H1 (cell line): ENCODE measurements around the gene PREB. TPM values are rescaled to one million over a fixed set of nuclear protein-coding genes. Genes with fewer than 3 reads are reported as not detected.

Experiments
- CTCF ChIA-PET: fragments of 300-600 bp; sonication (Branson Sonifier 250); formaldehyde crosslinking; loops from one replicate; lab custom pipeline; 2021; ENCODE audit not compliant: partially characterized antibody; lab: Charles Lee
- POLR2A ChIA-PET: fragments of 300-600 bp; sonication (Branson Sonifier 250); formaldehyde crosslinking; loops from one replicate; lab custom pipeline; 2021; ENCODE audit warnings: inconsistent platforms; ENCODE audit not compliant: partially characterized antibody; lab: Charles Lee
- DNase-seq, 2 experiments: peaks; one replicate each; pipeline versions ENCODE4 v3.0.0 to v3.0.0-alpha.2; 2010 to 2022; ENCODE audit warnings: low spot score in 2 of 2, low read depth in 1 of 2, mixed read lengths in 1 of 2
- FAIRE-seq: peaks from 2 replicates; lab custom pipeline; 2011; peaks lifted over from hg19 to GRCh38; lab: Jason Lieb, UNC
- H2AFZ ChIP-seq: 2 replicates; pipeline ENCODE4 v1.8.1; 2012; ENCODE audit warnings: low read length, inconsistent platforms
- H2AK5ac ChIP-seq: 2 replicates; pipeline ENCODE4 v1.6.1; 2013; ENCODE audit warnings: low read depth, low read length
- H2BK120ac ChIP-seq: replicated peaks from 2 replicates; pipeline ENCODE3; 2013; ENCODE audit warnings: low read depth, low read length, inconsistent platforms
- H2BK12ac ChIP-seq: 2 replicates; pipeline ENCODE4 v1.6.1; 2013; ENCODE audit warnings: low read depth, low read length
- H2BK15ac ChIP-seq: 2 replicates; pipeline ENCODE4 v1.6.1; 2013; ENCODE audit warnings: low read length
- H2BK20ac ChIP-seq: 2 replicates; pipeline ENCODE4 v1.6.1; 2013; ENCODE audit warnings: low read length
- H2BK5ac ChIP-seq: 2 replicates; pipeline ENCODE4 v1.6.1; 2013; ENCODE audit warnings: low read depth, low read length
- H3K14ac ChIP-seq: 2 replicates; pipeline ENCODE4 v1.6.1; 2013; ENCODE audit warnings: inconsistent platforms; ENCODE audit not compliant: insufficient read length
- H3K18ac ChIP-seq: 2 replicates; pipeline ENCODE4 v1.6.1; 2013; ENCODE audit warnings: low read length; ENCODE audit errors: extremely low read depth
- H3K23ac ChIP-seq: 2 replicates; pipeline ENCODE4 v1.6.1; 2013; ENCODE audit warnings: inconsistent platforms; ENCODE audit not compliant: insufficient read length
- H3K23me2 ChIP-seq: 2 replicates; pipeline ENCODE4 v1.6.1; 2013; ENCODE audit warnings: low read depth, low read length
- H3K27ac ChIP-seq: 2 replicates; pipeline ENCODE4 v1.6.1; 2011; ENCODE audit warnings: low read depth, low read length, inconsistent platforms
- H3K27me3 ChIP-seq, 4 experiments: replicated peaks in 1 of 4; 1 replicate in 1 of 4; 2 replicates in 3 of 4; pipeline versions ENCODE4 v1.6.1 to v1.8.1; 2011 to 2013; ENCODE audit warnings: low read length in 3 of 4, mild to moderate bottlenecking in 3 of 4, inconsistent platforms in 2 of 4, mixed read lengths in 2 of 4, moderate library complexity in 1 of 4; ENCODE audit not compliant: control insufficient read depth in 3 of 4, insufficient read depth in 3 of 4; ENCODE audit errors: extremely low read depth in 1 of 4
- H3K36me3 ChIP-seq, 4 experiments: 2 replicates each; pipeline versions ENCODE4 v1.6.1 to v1.8.1; 2011 to 2013; ENCODE audit warnings: mild to moderate bottlenecking in 4 of 4, low read length in 3 of 4, moderate library complexity in 2 of 4, control low read depth in 1 of 4, inconsistent platforms in 1 of 4; ENCODE audit not compliant: insufficient read depth in 4 of 4, control insufficient read depth in 2 of 4
- H3K4ac ChIP-seq: replicated peaks from 2 replicates; pipeline ENCODE3; 2013; ENCODE audit warnings: low read length, low read depth, mixed read lengths, inconsistent platforms; ENCODE audit not compliant: insufficient read length
- H3K4me1 ChIP-seq, 4 experiments: replicated peaks in 1 of 4; 1 replicate in 1 of 4; 2 replicates in 3 of 4; pipeline versions ENCODE4 v1.6.1 to v1.8.1; 2011 to 2013; ENCODE audit warnings: low read length in 3 of 4, inconsistent platforms in 2 of 4, mixed read lengths in 1 of 4; ENCODE audit not compliant: insufficient read depth in 4 of 4, control insufficient read depth in 3 of 4
- H3K4me2 ChIP-seq, 2 experiments: 2 replicates each; pipeline versions ENCODE4 v1.6.1 to v1.8.1; 2011 to 2013; ENCODE audit warnings: low read depth in 2 of 2, low read length in 2 of 2, control low read depth in 1 of 2, inconsistent platforms in 1 of 2, mild to moderate bottlenecking in 1 of 2; ENCODE audit not compliant: insufficient read depth in 1 of 2
- H3K4me3 ChIP-seq, 4 experiments: fragments of 200-600, 300-600 bp in 1 of 4; sonication (generic), shearing (Covaris generic), sonication (Bioruptor Twin) in 1 of 4; 2 replicates each; pipeline versions ENCODE4 v1.5.1 to v1.8.1; 2011 to 2016; ENCODE audit warnings: low read length in 4 of 4, low read depth in 3 of 4, control low read depth in 2 of 4, inconsistent platforms in 2 of 4, mild to moderate bottlenecking in 2 of 4, mixed read lengths in 1 of 4, moderate library complexity in 1 of 4; ENCODE audit not compliant: insufficient read depth in 2 of 4; ENCODE audit errors: extremely low read depth in 1 of 4
- H3K56ac ChIP-seq: replicated peaks from 2 replicates; pipeline ENCODE3; 2013; ENCODE audit warnings: low read depth, mild to moderate bottlenecking, mixed read lengths, low read length, inconsistent platforms; ENCODE audit not compliant: insufficient read length
- H3K79me1 ChIP-seq: 2 replicates; pipeline ENCODE4 v1.6.1; 2013; ENCODE audit warnings: low read depth, low read length, control low read depth
- H3K79me2 ChIP-seq, 2 experiments: 2 replicates each; pipeline versions ENCODE4 v1.6.1 to v1.8.1; 2012 to 2013; ENCODE audit warnings: low read length in 2 of 2, mild to moderate bottlenecking in 2 of 2, inconsistent platforms in 1 of 2; ENCODE audit not compliant: insufficient read depth in 2 of 2, control insufficient read depth in 1 of 2
- H3K9ac ChIP-seq, 4 experiments: replicated peaks in 1 of 4; 1 replicate in 1 of 4; 2 replicates in 3 of 4; pipeline versions ENCODE4 v1.6.1 to v1.8.1; 2011 to 2013; ENCODE audit warnings: low read depth in 3 of 4, low read length in 3 of 4, control low read depth in 2 of 4, mild to moderate bottlenecking in 2 of 4, moderate library complexity in 2 of 4, inconsistent platforms in 1 of 4; ENCODE audit errors: extremely low read depth in 1 of 4
- H3K9me3 ChIP-seq, 2 experiments: 2 replicates each; pipeline versions ENCODE4 v1.6.1 to v1.8.1; 2012 to 2013; ENCODE audit warnings: mild to moderate bottlenecking in 2 of 2, moderate library complexity in 2 of 2, control low read depth in 1 of 2, inconsistent platforms in 1 of 2, low read depth in 1 of 2, low read length in 1 of 2, mixed read lengths in 1 of 2; ENCODE audit not compliant: insufficient read depth in 2 of 2
- H4K20me1 ChIP-seq, 2 experiments: replicated peaks in 1 of 2; 2 replicates each; pipeline versions ENCODE3 to v1.8.1; 2011 to 2013; ENCODE audit warnings: inconsistent platforms in 2 of 2, low read length in 2 of 2, mild to moderate bottlenecking in 1 of 2; ENCODE audit not compliant: insufficient read depth in 2 of 2, control insufficient read depth in 1 of 2
- H4K5ac ChIP-seq: 2 replicates; pipeline ENCODE4 v1.6.1; 2013; ENCODE audit warnings: low read length, low read depth, mixed read lengths, inconsistent platforms; ENCODE audit not compliant: insufficient read length
- H4K8ac ChIP-seq: 2 replicates; pipeline ENCODE4 v1.8.0; 2013; ENCODE audit warnings: mild to moderate bottlenecking, moderate library complexity, low read length, inconsistent platforms; ENCODE audit not compliant: insufficient read depth; ENCODE audit errors: extremely low read depth
- H4K91ac ChIP-seq: replicated peaks from 2 replicates; pipeline ENCODE3; 2013; ENCODE audit warnings: low read length, mixed read lengths, inconsistent platforms; ENCODE audit not compliant: insufficient read length
- BACH1 ChIP-seq: IDR thresholded peaks from 2 replicates; pipeline ENCODE4 v1.6.1; 2012; ENCODE audit warnings: low read length, improper control_type of control experiment
- CEBPB ChIP-seq: IDR thresholded peaks from 2 replicates; pipeline ENCODE4 v1.6.1; 2012; ENCODE audit warnings: low read depth, low read length
- CTBP2 ChIP-seq: IDR thresholded peaks from 2 replicates; pipeline ENCODE4 v1.7.0; 2011; ENCODE audit warnings: borderline replicate concordance, mild to moderate bottlenecking, moderate library complexity, mixed read lengths, low read length; ENCODE audit not compliant: insufficient read depth, insufficient read length
- EZH2 ChIP-seq: fragments of 200-600 bp; sonication (generic); IDR thresholded peaks from 2 replicates; pipeline ENCODE4 v1.7.1; 2012; ENCODE audit warnings: low read depth, mild to moderate bottlenecking, moderate library complexity, low read length, inconsistent platforms; ENCODE audit not compliant: severe bottlenecking
- HDAC2 ChIP-seq, 2 experiments: fragments of 300-600 bp in 1 of 2; sonication (generic) in 1 of 2; IDR thresholded peaks; 2 replicates each; pipeline ENCODE4 v1.6.1; 2011 to 2012; ENCODE audit warnings: low read depth in 2 of 2, low read length in 2 of 2, mild to moderate bottlenecking in 2 of 2, moderate library complexity in 2 of 2, borderline replicate concordance in 1 of 2, inconsistent platforms in 1 of 2
- MAFK ChIP-seq: IDR thresholded peaks from 2 replicates; pipeline ENCODE4 v1.6.1; 2012; ENCODE audit warnings: low read depth, mild to moderate bottlenecking, improper control_type of control experiment, low read length
- WGBS, 2 experiments: shearing (Covaris generic) in 1 of 2; methylation state at CpG; one replicate each; pipeline versions ENCODE4 v1.1.6 to v1.1.7; 2013 to 2015; ENCODE audit warnings: low lambda C conversion rate in 2 of 2, mixed read lengths in 2 of 2, inconsistent platforms in 1 of 2, low coverage in 1 of 2, missing lambda C conversion rate in 1 of 2; ENCODE audit not compliant: insufficient replicate concordance in 2 of 2, insufficient coverage in 1 of 2, insufficient read length in 1 of 2; ENCODE audit errors: extremely low coverage in 1 of 2, missing lambda C conversion rate in 1 of 2; 5-methylcytosine and 5-hydroxymethylcytosine counted together
- polyA plus RNA-seq, 7 experiments: library from polyadenylated mRNA; depleted of rRNA in 3 of 7; stranded (reverse) in 5 of 7; unstranded in 2 of 7; fragments of >200 nt in 5 of 7; fragments of 200-250 nt in 2 of 7; gene quantifications; 1 replicate in 5 of 7; 2 replicates in 1 of 7; 4 replicates in 1 of 7; pipeline versions ENCODE4 v1.2.1 to v1.2.3, GENCODE V29; 2011 to 2013; ENCODE audit warnings: missing spikeins in 2 of 7, mixed read lengths in 2 of 7
- total RNA-seq: library from RNA; stranded (reverse); fragmentation: NEBNext Ultra II Directional; extraction: Animal tissue kit (Norgen Biotek cat#: 25700); gene quantifications from 2 replicates; pipeline ENCODE4 v1.2.1, GENCODE V29; 2021

PREB gene
- total and polyA plus RNA-seq, 2 of the 8 experiments (the other 6 are each of a cell fraction or from before 2014, with no cell fraction given): 54.1 to 72.2 TPM

- DNase-seq (no peak), FAIRE-seq (no peak)
- no peaks in the 10 kb centered on the region for H3K9me3 ChIP-seq
- no peak overlapping the region for H3K4me3 ChIP-seq
- no peak overlapping the region for H3K14ac ChIP-seq
- H3K9ac ChIP-seq: no peak overlapping the region
- no peak overlapping the region for H4K91ac ChIP-seq
- no peaks in the 10 kb centered on the region for H4K20me1 ChIP-seq
- H3K4me2 ChIP-seq: no peak overlapping the region
- H3K36me3 ChIP-seq: no peaks in the 10 kb centered on the region
- ChIA-PET CTCF (interaction anchor here (1.0 kb wide), 1 partner anchor 28 kb away, joined by 3 read pairs; the partner anchor contains the start of gene PREB), POLR2A (interaction anchor here (2.0 kb wide), 1 partner anchor 8 kb away, joined by 6 read pairs; no protein-coding TSS in a partner anchor)
- H3K27me3 ChIP-seq: no peaks in the 10 kb centered on the region
- H3K79me2 ChIP-seq: no peaks in the 10 kb centered on the region
- no peak overlapping the region; the same call in 1 of the 2 replicates for H3K18ac ChIP-seq
- no peak overlapping the region for H4K5ac ChIP-seq
- H3K27ac ChIP-seq: no peak overlapping the region
- H3K79me1 ChIP-seq: no peaks in the 10 kb centered on the region
- no peak overlapping the region for H2BK20ac ChIP-seq
- peak; percentile 69; the same call in 1 of the 2 replicates for TF ChIP-seq BACH1
- no peak for TF ChIP-seq CEBPB
- TF ChIP-seq HDAC2 (IDR thresholded peaks at IDR 0.05; ENCODE audit: borderline replicate concordance in 1 of 2, low read depth in 2 of 2, low read length in 2 of 2): no peak
- 0 out of 2 replicates have a peak, but pooled peaks have one; percentile 6 for TF ChIP-seq MAFK
- TF ChIP-seq EZH2: no peak
- TF ChIP-seq CTBP2: no peak
- H4K8ac ChIP-seq: no peak overlapping the region
- H3K4me1 ChIP-seq: no peaks in the 10 kb centered on the region; a peak in 4 of 7 replicates
- H3K23me2 ChIP-seq: no peaks in the 10 kb centered on the region
- H2BK120ac ChIP-seq: peak overlapping the region; percentile 43
- no peak overlapping the region for H3K23ac ChIP-seq
- no peak overlapping the region for H2BK15ac ChIP-seq
- H2BK12ac ChIP-seq: no peak overlapping the region; the same call in 1 of the 2 replicates
- H2AFZ ChIP-seq: no peak overlapping the region
- H3K4ac ChIP-seq: no peak overlapping the region
- no peak overlapping the region for H2BK5ac ChIP-seq
- no peak overlapping the region for H2AK5ac ChIP-seq
- no peak overlapping the region for H3K56ac ChIP-seq
- WGBS, 2 experiments: 92% methylated on average over 15 of the region's 15 CpGs; no CpG with 5 or more reads in 1 of the 2 experiments
Observed at GRCh38 chr2:27162151-27163121, 28.0 kb upstream of the PREB start.
